ENCODE data around the gene CFAP77. TPM values are rescaled to one million over a fixed set of nuclear protein-coding genes. Genes with fewer than 3 reads are reported as not detected.

Gene CFAP77
- total and polyA plus RNA-seq, 2 of the 8 experiments (the other 6 are each of a cell fraction or from before 2014, with no cell fraction given), result 0.63 to 0.97 TPM

DNA sequence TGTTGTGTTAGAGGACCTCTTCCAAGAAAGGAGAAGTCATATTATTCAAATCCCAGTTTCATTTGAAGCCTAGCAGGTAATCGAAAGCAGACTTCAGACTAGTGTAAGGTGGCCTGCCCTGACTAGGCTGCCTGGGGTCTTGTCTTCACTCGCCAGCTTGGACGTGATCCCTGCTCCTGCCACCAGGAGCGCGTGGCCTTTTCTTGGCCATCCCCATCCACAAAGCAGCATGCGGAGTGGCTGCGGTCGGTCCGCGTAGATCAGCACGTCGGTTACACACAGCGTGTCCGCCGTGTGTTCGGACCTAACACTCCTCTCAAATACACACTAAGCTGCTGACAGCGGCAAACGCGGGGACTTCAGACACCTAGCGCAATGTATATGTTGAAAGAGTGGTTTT is 37.3 kb downstream of the CFAP77 start (continued):
- TF ChIP-seq, protein P1, sequence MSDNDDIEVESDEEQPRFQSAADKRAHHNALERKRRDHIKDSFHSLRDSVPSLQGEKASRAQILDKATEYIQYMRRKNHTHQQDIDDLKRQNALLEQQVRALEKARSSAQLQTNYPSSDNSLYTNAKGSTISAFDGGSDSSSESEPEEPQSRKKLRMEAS (IDR thresholded peaks at IDR 0.05), result peak; percentile 83
- no peak for TF ChIP-seq NRF1 (IDR thresholded peaks at IDR 0.05; ENCODE audit: low read depth, low read length)
- no peak for TF ChIP-seq BACH1 (IDR thresholded peaks at IDR 0.05; ENCODE audit: low read length)
- no peak for TF ChIP-seq YY1 (IDR thresholded peaks at IDR 0.05; ENCODE audit: low read depth, low read length)

Measured in H1 (cell line).